GM18909 (cell line): ENCODE data around the gene SERPINC1.
"Not testable (repeated sequence)": the region's sequence is repeated elsewhere in the genome, so short reads cannot be mapped to it uniquely, and the experiment has no call there.

Source experiments
- ATAC-seq: cut with Tn5 transposase; IDR thresholded peaks from one replicate; pipeline ENCODE4 v1.9.1; 2021; ENCODE audit warnings: mild to moderate bottlenecking; ENCODE audit not compliant: unreplicated experiment, poor library complexity

The SERPINC1 gene

GRCh38 chr1:173917149-173917548, at the start of gene SERPINC1:
TSS of gene SERPINC1 (minus strand) at chr1:173917327. CDS start at chr1:173917259, 68 bp downstream.
- no peak for ATAC-seq

- not testable (repeated sequence) for ATAC-seq
These were observed 48.8 kb upstream of the SERPINC1 start for GRCh38 chr1:173965896-173966295.

GRCh38 chr1:173963477-173963876, 46.4 kb upstream of the SERPINC1 start:
- ATAC-seq: no peak

- no peak for ATAC-seq
These were observed 43.5 kb upstream of the SERPINC1 start for GRCh38 chr1:173960625-173961024.

GRCh38 chr1:173954179-173954578, 37.1 kb upstream of the SERPINC1 start:
- ATAC-seq: no peak

- no peak for ATAC-seq
These were observed 31.5 kb upstream of the SERPINC1 start for GRCh38 chr1:173948594-173948993.

GRCh38 chr1:173946380-173946921, 29.3 kb upstream of the SERPINC1 start:
- no peak for ATAC-seq

- no peak for ATAC-seq
These were observed 19.9 kb upstream of the SERPINC1 start for GRCh38 chr1:173937062-173937461.

- ATAC-seq: no peak
These were observed 17.3 kb upstream of the SERPINC1 start for GRCh38 chr1:173934440-173934839.

GRCh38 chr1:173930541-173930940, 13.4 kb upstream of the SERPINC1 start:
- not testable (repeated sequence) for ATAC-seq

GRCh38 chr1:173925306-173926242, 8.4 kb upstream of the SERPINC1 start:
- ATAC-seq: no peak

GRCh38 chr1:173920861-173921260, 3.7 kb upstream of the SERPINC1 start:
- no peak for ATAC-seq

GRCh38 chr1:173917635-173918493, 737 bp upstream of the SERPINC1 start:
- no peak for ATAC-seq

- ATAC-seq: no peak
These were observed 460 bp downstream of the SERPINC1 start for GRCh38 chr1:173916667-173917066.

- ATAC-seq: no peak
These were observed 1.5 kb downstream of the SERPINC1 start for GRCh38 chr1:173915596-173915995.

GRCh38 chr1:173914366-173914871, 2.7 kb downstream of the SERPINC1 start:
- ATAC-seq: no peak

GRCh38 chr1:173913111-173913510, 4.0 kb downstream of the SERPINC1 start:
- ATAC-seq: no peak

- no peak for ATAC-seq
These were observed 13.1 kb downstream of the SERPINC1 start for GRCh38 chr1:173903827-173904531.

- no peak for ATAC-seq
These were observed 16.1 kb downstream of the SERPINC1 start for GRCh38 chr1:173900992-173901391.

GRCh38 chr1:173900427-173900826, 16.7 kb downstream of the SERPINC1 start:
- no peak for ATAC-seq
